GM21737 (cell line): Measurements from ENCODE around the gene CCDC183.

Source experiments
- ATAC-seq: cut with Tn5 transposase; IDR thresholded peaks from one replicate; pipeline ENCODE4 v1.9.1; 2021; ENCODE audit warnings: mild to moderate bottlenecking, moderate library complexity; ENCODE audit not compliant: unreplicated experiment

The CCDC183 gene

GRCh38 chr9:136847826-136848392 lies 51.8 kb downstream of the CCDC183 start:
- no peak for ATAC-seq

DNA sequence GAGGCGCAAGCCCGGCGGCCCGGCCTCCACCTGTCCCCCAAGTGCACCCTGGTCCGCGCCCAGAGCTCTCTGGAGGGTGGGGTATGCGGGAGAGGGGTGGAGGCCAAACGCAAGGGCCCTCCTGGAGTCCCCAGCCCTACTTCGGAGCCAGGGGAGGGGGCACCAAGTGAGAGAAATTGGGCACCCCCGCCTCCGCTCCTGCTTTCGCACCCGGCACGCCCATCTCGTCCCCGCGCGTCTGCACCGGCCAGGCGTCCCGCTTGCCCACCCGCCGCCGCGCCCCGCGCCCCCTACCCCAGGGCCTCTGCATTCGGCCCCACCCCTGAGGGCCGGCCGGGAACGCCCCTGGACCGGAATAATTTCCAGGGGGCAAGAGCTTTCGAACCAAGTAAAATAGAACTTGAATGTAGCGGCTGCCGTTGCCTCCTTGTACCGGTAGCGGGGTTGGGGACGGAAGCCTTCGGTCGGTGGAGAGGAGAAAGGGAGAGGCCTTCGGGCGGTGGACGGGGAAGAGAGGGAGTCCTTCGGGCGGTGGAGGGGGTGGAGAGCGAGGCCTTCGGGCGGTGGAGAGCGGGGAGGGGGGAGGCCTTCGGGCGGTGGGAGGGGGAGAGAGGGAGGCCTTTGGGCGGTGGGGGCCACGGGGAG lies 52.4 kb downstream of the CCDC183 start:
- no peak for ATAC-seq

- ATAC-seq: peak; percentile 73
These were observed 53.2 kb downstream of the CCDC183 start, which contains the start of gene PHPT1 for GRCh38 chr9:136849038-136849959. Gene PHPT1, plus strand, starts transcription at chr9:136849409. Its CDS starts 22 bp downstream, at chr9:136849431.

DNA sequence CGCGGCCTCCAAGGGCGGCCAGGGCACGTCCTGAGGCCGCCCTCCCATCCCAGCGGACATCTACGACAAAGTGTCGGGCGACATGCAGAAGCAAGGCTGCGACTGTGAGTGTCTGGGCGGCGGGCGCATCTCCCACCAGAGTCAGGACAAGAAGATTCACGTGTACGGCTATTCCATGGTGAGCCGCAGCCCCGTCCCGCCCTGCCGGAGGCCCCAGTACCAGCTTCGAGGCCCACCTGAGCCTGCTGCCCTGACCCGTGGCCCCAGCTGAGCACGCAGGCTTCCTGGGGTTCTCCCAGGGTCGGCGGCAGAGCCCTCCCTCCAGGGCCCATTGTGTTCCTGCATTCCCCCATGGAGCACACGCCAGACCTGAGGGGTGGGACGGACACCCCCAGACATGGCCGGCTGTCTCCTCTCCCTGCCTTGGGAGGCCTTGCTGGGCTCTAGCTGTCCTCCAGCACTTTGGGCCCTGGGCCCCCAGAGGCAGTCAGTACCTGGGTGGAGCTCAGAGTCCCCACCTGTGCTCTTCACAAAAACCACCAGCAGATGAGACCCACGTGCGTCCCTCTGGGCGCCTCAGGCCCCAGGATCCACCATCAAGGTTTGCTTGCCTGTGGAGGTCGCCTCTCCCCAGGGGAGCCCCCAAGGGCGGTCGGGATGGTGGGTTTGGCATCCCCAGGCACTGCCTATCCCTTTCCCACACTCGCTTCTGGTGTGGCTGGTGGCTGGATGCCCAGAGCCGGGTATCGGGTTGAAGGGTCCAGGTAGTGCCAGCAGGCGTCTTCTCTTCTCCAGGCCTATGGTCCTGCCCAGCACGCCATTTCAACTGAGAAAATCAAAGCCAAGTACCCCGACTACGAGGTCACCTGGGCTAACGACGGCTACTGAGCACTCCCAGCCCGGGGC lies 54.1 kb downstream of the CCDC183 start:
- no peak for ATAC-seq

- no peak for ATAC-seq
These were observed 55.0 kb downstream of the CCDC183 start for GRCh38 chr9:136850866-136851775.

- no peak for ATAC-seq
These were observed 56.0 kb downstream of the CCDC183 start, which contains the start of gene MAMDC4 for GRCh38 chr9:136851941-136852663. Gene MAMDC4, plus strand, starts transcription at chr9:136852346. Its CDS starts 71 bp downstream, at chr9:136852417.

DNA sequence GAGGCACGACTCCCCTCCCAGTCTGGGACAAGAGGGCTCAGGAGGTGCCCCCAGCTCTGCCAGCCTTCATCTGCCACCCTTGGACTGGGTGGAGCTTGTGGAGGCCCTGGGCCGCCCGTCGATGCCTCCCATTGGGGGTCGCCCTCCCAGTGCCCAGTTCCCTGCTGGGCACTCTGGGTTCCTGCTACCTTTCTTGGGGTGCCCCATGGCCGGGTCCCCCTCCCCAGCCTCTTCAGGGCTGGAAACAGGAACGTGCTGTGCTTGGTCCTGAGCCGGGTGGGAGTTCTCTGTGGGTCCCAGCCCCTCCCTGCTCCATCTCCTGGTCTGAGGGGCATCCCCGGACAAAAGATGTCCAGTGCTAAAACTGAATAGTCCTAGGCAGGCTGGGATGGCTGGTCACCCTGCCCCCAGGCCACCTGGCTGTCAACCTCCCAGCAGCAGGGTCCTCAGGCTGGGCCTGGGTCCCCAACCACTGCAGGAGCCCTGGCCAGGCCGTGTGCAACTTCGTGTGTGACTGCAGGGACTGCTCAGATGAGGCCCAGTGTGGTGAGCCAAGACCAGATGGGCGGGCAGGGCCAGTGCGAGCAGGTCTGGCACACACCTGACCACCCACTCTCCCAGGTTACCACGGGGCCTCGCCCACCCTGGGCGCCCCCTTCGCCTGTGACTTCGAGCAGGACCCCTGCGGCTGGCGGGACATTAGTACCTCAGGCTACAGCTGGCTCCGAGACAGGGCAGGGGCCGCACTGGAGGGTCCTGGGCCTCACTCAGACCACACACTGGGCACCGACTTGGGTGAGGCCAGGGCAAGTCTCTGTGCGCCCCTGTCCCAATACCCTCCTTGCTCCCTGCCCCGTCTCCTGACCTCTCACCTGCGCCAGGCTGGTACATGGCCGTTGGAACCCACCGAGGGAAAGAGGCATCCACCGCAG lies 56.8 kb downstream of the CCDC183 start:
- ATAC-seq: no peak

GRCh38 chr9:136853596-136854112 lies 57.5 kb downstream of the CCDC183 start:
- ATAC-seq: no peak

DNA sequence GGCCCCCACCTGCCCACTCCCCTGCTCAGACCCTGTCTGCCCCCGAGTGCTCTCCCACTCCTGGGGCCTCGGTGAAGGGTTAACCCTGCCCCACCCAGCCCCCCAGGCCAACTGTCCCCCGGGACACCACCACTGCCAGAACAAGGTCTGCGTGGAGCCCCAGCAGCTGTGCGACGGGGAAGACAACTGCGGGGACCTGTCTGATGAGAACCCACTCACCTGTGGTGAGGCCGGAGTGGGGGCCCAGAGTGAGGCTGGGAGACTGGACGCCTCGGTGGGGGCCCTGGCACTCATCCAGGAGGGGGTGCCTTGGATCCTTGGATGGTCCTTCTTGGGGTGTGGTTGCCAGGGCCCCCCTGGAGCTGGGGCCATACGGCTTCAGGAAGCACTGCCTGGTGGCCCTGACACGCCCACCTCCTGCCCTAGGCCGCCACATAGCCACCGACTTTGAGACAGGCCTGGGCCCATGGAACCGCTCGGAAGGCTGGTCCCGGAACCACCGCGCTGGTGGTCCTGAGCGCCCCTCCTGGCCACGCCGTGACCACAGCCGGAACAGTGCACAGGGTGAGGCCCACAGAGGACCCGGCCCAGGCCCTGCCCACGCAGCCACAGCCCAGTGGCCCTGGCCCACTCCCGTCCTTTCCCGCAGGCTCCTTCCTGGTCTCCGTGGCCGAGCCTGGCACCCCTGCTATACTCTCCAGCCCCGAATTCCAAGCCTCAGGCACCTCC lies 58.1 kb downstream of the CCDC183 start:
- ATAC-seq: no peak

GRCh38 chr9:136854842-136855460 lies 58.8 kb downstream of the CCDC183 start:
- ATAC-seq: no peak

DNA sequence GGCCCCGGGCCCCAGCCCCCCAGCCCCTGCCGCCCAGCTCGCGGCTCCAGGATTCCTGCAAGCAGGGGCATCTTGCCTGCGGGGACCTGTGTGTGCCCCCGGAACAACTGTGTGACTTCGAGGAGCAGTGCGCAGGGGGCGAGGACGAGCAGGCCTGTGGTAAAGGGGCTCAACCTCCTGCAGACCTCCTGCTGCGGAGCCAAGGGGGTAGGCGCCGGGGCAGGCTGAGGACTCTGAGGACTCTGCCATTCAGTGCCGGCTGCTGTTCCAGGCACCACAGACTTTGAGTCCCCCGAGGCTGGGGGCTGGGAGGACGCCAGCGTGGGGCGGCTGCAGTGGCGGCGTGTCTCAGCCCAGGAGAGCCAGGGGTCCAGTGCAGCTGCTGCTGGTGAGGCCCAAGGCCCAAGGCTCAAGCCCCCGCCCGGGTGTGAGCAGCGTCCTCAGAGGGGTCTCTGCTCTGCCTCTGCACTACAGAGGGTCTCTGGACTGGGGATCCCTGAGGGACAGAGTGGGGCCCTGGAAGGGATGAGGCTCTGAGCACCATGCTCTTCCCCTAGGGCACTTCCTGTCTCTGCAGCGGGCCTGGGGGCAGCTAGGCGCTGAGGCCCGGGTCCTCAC lies 59.4 kb downstream of the CCDC183 start:
- no peak for ATAC-seq

- no peak for ATAC-seq
These were observed 59.9 kb downstream of the CCDC183 start for GRCh38 chr9:136856079-136856476.

DNA sequence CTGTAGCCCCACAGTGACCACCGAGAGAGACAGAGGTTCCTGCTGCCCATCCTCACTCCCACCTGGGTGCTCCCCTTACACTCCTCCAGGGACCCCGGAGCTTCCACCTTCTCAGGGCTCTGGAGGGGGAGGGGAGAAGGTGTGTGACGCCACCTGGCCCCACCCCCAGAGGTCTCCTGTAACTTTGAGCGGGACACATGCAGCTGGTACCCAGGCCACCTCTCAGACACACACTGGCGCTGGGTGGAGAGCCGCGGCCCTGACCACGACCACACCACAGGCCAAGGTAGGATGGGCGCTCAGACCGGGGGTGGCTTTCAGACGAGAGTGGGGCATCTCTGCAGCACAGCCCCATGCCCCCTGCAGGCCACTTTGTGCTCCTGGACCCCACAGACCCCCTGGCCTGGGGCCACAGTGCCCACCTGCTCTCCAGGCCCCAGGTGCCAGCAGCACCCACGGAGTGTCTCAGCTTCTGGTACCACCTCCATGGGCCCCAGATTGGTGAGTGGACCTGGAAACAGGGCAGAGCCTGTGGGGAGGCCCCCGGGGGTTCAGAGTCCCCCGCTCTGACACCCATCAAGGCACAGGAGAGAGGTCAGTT lies 60.5 kb downstream of the CCDC183 start:
- ATAC-seq: no peak

DNA sequence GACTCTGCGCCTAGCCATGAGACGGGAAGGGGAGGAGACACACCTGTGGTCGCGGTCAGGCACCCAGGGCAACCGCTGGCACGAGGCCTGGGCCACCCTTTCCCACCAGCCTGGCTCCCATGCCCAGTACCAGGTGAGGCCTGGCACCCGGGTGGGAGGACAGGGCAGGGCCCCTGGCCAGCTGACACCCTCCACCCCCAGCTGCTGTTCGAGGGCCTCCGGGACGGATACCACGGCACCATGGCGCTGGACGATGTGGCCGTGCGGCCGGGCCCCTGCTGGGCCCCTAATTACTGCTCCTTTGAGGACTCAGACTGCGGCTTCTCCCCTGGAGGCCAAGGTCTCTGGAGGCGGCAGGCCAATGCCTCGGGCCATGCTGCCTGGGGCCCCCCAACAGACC lies 61.0 kb downstream of the CCDC183 start:
- no peak for ATAC-seq
